CMK (cell line): ENCODE data around the gene STXBP5L.
"Not testable (repeated sequence)": the region's sequence is repeated elsewhere in the genome, so short reads cannot be mapped to it uniquely, and the experiment has no call there.

Experiments
- DNase-seq: peaks from one replicate; pipeline ENCODE4 v3.0.0-alpha.2; 2010; ENCODE audit warnings: low read depth

The STXBP5L gene

GRCh38 chr3:121431726-121432517 is 523.9 kb downstream of the STXBP5L start:
- DNase-seq = no peak

GRCh38 chr3:121436074-121436473 is 528.1 kb downstream of the STXBP5L start:
- no peak for DNase-seq

GRCh38 chr3:121436641-121437040 is 528.6 kb downstream of the STXBP5L start:
- no peak for DNase-seq

GRCh38 chr3:121443456-121443855 is 535.5 kb downstream of the STXBP5L start:
- no peak for DNase-seq

- DNase-seq = not testable (repeated sequence)
Measured at GRCh38 chr3:121451752-121452151, 543.7 kb downstream of the STXBP5L start.

- no peak for DNase-seq
Measured at GRCh38 chr3:121462565-121462964, 554.6 kb downstream of the STXBP5L start.

- no peak for DNase-seq
Measured at GRCh38 chr3:121463745-121464144, 555.7 kb downstream of the STXBP5L start.

GRCh38 chr3:121467085-121467484 is 559.1 kb downstream of the STXBP5L start:
- DNase-seq = no peak

GRCh38 chr3:121473001-121473400 is 565.0 kb downstream of the STXBP5L start:
- no peak for DNase-seq
